Measurements from ENCODE around the gene TOP2A.
A peak's percentile ranks its signal among the peaks of the same experiment; 100 is the strongest.

TOP2A gene

DNA sequence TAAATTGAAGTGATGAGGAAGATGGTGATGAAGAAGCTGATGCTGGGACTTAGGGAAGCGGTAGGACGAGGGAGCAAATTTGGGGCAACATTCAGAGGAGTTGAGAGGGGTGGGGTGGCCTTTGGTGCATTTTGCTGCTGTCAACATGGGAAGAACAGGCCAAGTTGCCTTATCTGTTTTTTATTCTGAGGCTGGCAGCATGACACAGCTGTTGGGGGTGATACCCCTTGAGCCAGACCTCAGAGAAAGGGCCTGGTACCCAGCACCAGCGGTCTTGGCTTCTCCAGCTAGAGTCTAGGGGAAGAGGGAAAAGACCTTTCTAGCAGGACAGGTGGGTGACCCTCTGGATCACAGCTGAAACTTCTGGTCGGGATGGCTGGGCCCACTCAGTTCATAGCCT is 30.1 kb upstream of the TOP2A start:
- no peak for DNase-seq (ENCODE audit: low read depth, low spot score)
- Histone ChIP-seq H3K9me3 (ENCODE audit: low read depth, low read length) (no peaks in the 10 kb centered on the region), H3K27ac (peak overlapping the region; percentile 68; the same call in 1 of the 2 replicates), H3K4me3 (0 out of 2 replicates have a peak overlapping the region, but pooled peaks have one; percentile 12), H3K9ac (ENCODE audit: insufficient read length) (no peak overlapping the region), H3K36me3 (ENCODE audit: insufficient read depth, low read length) (peaks cover under 1% of the 10 kb centered on the region; the same call in 1 of the 2 replicates)
- TF ChIP-seq EZH2 (IDR thresholded peaks at IDR 0.05), result no peak
- TF ChIP-seq POLR2AphosphoS5 (IDR thresholded peaks at IDR 0.05; ENCODE audit: borderline replicate concordance, low read depth, low read length), result no peak
- TF ChIP-seq FOXP2 (optimal IDR thresholded peaks at IDR 0.05; ENCODE audit: control extremely low read depth, extremely low read length, insufficient read depth), result no peak

DNA sequence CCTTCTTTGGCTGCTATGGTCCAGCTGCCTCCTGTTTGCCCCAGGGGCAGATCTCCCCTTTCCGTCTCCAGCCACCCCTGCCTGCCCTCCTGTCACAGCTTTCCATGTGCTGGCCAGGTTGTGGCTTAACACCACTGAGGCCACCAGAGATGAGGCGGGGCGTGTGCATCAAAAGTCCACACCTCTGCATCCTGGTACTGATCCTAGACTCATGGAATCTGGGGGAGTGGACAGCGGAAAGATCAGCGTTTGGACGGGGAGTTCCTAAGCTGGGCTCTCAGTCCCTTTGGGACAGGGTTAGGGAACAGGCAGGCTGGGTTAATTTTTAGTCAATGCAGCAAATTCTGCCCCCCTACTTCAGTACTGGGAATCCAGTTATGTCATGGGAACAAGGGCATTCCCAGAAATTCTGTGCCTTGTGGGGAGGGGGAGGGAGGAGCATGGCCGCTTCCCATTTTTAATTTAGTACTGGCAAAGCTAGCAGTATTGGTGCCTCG is 29.5 kb upstream of the TOP2A start:
- no peaks in the 10 kb centered on the region; the same call in 1 of the 2 replicates for H3K36me3 ChIP-seq (ENCODE audit: insufficient read depth, low read length)
- no peak for DNase-seq (ENCODE audit: low read depth, low spot score)
- H3K9ac ChIP-seq (ENCODE audit: insufficient read length), result no peak overlapping the region
- no peak overlapping the region for H3K27ac ChIP-seq
- TF ChIP-seq POLR2AphosphoS5 (IDR thresholded peaks at IDR 0.05; ENCODE audit: borderline replicate concordance, low read depth, low read length), result no peak
- no peak for TF ChIP-seq FOXP2 (optimal IDR thresholded peaks at IDR 0.05; ENCODE audit: control extremely low read depth, extremely low read length, insufficient read depth)
- no peak for TF ChIP-seq EZH2 (IDR thresholded peaks at IDR 0.05)
- no peaks in the 10 kb centered on the region for H3K9me3 ChIP-seq (ENCODE audit: low read depth, low read length)
- H3K4me3 ChIP-seq, result no peak overlapping the region; the same call in 1 of the 2 replicates

DNA sequence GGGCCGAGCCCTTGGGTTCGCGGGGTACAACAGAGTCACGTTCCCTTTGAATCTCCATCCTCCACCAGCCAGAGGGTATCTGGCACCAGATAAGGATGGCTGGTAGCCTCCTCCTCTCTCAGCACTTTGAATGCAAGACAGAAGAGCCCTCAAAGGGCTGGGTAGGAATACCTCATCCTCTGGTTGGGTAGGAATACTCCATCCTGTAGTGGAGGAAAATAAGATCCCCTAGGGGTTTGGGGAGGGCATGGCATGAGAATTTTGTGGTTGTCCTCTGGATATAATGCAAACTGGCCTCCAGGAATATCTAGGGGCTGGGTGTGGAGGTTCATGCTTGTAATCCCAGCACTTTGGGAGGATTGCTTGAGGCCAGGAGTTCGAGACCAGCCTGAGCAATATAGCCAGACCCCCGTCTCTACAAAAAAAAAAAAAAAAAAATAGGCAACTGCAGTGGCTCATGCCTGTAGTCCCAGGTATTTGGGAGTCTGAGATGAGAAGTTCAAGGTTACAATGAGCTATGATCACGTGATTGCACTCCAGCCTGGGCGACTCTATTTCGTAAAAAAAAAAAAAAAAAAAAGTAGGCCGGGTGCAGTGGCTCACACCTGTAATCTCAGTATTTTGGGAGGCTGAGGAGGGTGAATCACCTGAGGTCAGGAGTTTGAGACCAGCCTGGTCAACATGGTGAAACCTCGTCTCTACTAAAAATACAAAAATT is 28.2 kb upstream of the TOP2A start:
- TF ChIP-seq POLR2AphosphoS5 (IDR thresholded peaks at IDR 0.05; ENCODE audit: borderline replicate concordance, low read depth, low read length) (no peak), EZH2 (IDR thresholded peaks at IDR 0.05) (no peak), FOXP2 (optimal IDR thresholded peaks at IDR 0.05; ENCODE audit: control extremely low read depth, extremely low read length, insufficient read depth) (no peak)
- no peak for DNase-seq (ENCODE audit: low read depth, low spot score)
- H3K9ac ChIP-seq (ENCODE audit: insufficient read length), result peak overlapping the region; percentile 73
- H3K9me3 ChIP-seq (ENCODE audit: low read depth, low read length), result no peaks in the 10 kb centered on the region
- H3K27ac ChIP-seq, result no peak overlapping the region
- peak overlapping the region; percentile 92 for H3K4me3 ChIP-seq
- H3K36me3 ChIP-seq (ENCODE audit: insufficient read depth, low read length), result no peaks in the 10 kb centered on the region

DNA sequence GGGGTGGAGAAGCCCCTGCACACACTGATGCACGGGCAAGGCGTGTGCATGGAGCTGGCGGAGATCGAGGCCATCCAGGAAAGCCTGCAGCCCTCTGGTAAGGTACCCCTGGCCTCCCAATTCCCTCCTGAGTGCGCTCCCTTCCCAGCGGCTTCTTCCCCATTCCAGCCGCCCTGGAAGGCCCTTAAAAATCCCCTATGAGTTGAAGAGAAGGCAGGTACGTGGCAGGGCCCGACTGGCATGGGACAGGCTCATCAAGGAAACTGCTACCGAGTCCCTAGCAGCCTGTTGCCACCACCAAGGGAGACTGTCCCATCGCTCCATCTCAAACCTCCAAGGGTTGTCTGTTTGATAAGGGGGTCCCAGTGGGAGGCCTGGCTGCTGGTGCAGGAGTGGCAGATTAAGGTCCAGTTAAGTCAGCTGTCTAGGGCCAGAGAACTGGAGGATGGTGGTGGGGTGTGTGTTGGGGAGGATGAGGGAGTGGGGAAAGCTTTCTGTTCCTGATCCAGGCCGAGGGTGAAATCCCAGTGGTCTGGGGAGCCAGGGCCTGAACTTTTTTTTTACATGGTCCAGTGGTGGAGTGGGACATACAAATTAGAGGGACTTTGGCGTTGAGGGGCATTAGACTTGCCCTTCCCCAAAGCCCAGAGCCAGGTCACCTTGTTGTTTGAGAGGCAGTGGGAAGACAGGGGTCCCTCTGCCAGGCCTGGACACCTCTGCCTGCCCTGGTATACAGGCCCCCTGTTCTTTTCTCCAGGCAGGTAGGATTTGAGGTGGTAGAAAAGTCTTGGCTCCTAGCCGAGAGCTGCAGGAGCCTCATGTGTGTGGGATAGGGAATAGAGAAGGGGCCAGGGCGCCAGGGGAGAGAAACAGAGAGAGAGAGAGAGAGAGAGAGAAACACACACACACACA is 26.5 kb upstream of the TOP2A start:
- Histone ChIP-seq H3K9me3 (ENCODE audit: low read depth, low read length) (no peaks in the 10 kb centered on the region), H3K4me3 (peak overlapping the region; percentile 92), H3K9ac (ENCODE audit: insufficient read length) (peak overlapping the region; percentile 73), H3K36me3 (ENCODE audit: insufficient read depth, low read length) (no peaks in the 10 kb centered on the region), H3K27ac (peak overlapping the region; percentile 71; the same call in 1 of the 2 replicates)
- TF ChIP-seq EZH2 (IDR thresholded peaks at IDR 0.05) (no peak), POLR2AphosphoS5 (IDR thresholded peaks at IDR 0.05; ENCODE audit: borderline replicate concordance, low read depth, low read length) (0 out of 2 replicates have a peak, but pooled peaks have one; percentile 0)
- no peak for DNase-seq (ENCODE audit: low read depth, low spot score)

DNA sequence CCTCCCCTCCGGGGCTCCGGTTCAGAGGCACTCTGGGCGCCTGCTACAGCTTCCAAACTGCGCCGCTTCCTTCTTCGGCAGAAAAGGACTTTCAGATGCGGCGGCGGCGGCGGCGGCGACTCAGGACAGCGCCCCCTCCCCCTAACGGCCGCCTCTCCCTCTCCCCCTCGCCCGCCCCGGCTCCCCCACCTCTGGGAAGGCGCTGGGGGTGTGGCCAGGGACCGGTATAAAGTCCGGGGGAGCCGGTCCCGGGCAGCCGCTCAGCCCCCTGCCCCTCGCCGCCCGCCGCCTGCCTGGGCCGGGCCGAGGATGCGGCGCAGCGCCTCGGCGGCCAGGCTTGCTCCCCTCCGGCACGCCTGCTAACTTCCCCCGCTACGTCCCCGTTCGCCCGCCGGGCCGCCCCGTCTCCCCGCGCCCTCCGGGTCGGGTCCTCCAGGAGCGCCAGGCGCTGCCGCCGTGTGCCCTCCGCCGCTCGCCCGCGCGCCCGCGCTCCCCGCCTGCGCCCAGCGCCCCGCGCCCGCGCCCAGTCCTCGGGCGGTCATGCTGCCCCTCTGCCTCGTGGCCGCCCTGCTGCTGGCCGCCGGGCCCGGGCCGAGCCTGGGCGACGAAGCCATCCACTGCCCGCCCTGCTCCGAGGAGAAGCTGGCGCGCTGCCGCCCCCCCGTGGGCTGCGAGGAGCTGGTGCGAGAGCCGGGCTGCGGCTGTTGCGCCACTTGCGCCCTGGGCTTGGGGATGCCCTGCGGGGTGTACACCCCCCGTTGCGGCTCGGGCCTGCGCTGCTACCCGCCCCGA is 25.7 kb upstream of the TOP2A start, which contains the start of gene IGFBP4:
Gene IGFBP4 (plus strand): TSS at position 255 of the 792 bp plus-strand sequence. CDS start 286 bp downstream, at position 541.
- Histone ChIP-seq H3K27ac (0 out of 2 replicates have a peak within 1 kb of the TSS, but pooled peaks have one; percentile 19), H3K9ac (ENCODE audit: insufficient read length) (peak within 1 kb of the TSS; percentile 73), H3K9me3 (ENCODE audit: low read depth, low read length) (no peaks in the 10 kb centered on the region), H3K4me3 (peak within 1 kb of the TSS; percentile 92), H3K36me3 (ENCODE audit: insufficient read depth, low read length) (no peaks in the 10 kb centered on the region)
- no peak for TF ChIP-seq FOXP2 (optimal IDR thresholded peaks at IDR 0.05; ENCODE audit: control extremely low read depth, extremely low read length, insufficient read depth)
- TF ChIP-seq POLR2AphosphoS5 (IDR thresholded peaks at IDR 0.05; ENCODE audit: borderline replicate concordance, low read depth, low read length), result 0 out of 2 replicates have a peak, but pooled peaks have one; percentile 2
- no peak for DNase-seq (ENCODE audit: low read depth, low spot score)

DNA sequence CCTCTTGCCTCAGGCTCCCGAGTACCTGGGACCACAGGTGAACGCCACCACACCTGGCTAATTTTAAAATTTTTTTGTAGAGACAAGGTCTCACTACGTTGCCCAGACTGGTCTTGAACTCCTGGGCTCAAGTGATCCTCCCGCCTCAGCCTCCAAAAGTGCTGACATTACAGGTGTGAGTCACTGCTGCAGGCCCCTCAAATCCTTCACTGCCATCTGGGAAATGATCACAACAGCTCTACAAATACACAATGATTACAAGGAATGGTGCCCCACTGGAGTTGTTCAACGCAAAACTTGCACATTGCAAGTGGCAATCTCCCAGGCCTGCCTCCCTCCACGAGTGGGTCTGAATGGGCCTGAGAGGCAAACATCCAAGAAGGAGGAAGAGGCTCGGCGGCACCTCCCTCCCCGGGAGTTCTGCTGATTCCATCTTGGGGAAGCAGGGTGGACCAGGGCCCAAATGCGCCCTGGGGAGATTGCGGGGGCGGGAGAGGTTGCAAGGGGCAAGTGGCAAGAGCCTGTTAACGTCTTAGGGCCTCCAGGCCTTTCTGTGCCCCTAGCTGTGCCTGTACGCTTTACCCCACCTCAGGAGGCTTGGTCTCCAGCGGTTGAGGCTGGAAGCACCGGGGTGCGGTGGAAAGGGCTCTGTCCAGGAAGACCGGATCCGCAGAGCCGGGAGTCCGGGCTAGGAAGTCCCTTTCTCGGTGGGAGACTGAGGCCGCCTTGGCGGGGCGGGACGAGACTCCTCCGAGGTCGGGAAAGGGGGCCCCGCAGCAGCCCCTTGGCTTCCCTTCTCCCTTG is 24.9 kb upstream of the TOP2A start:
- Histone ChIP-seq H3K36me3 (ENCODE audit: insufficient read depth, low read length) (no peaks in the 10 kb centered on the region), H3K4me3 (peak overlapping the region; percentile 92), H3K9me3 (ENCODE audit: low read depth, low read length) (no peaks in the 10 kb centered on the region), H3K9ac (ENCODE audit: insufficient read length) (peak overlapping the region; percentile 65), H3K27ac (0 out of 2 replicates have a peak overlapping the region, but pooled peaks have one; percentile 19)
- TF ChIP-seq FOXP2 (optimal IDR thresholded peaks at IDR 0.05; ENCODE audit: control extremely low read depth, extremely low read length, insufficient read depth), result no peak
- no peak for TF ChIP-seq POLR2AphosphoS5 (IDR thresholded peaks at IDR 0.05; ENCODE audit: borderline replicate concordance, low read depth, low read length)
- TF ChIP-seq EZH2 (IDR thresholded peaks at IDR 0.05), result no peak
- no peak for DNase-seq (ENCODE audit: low read depth, low spot score)

DNA sequence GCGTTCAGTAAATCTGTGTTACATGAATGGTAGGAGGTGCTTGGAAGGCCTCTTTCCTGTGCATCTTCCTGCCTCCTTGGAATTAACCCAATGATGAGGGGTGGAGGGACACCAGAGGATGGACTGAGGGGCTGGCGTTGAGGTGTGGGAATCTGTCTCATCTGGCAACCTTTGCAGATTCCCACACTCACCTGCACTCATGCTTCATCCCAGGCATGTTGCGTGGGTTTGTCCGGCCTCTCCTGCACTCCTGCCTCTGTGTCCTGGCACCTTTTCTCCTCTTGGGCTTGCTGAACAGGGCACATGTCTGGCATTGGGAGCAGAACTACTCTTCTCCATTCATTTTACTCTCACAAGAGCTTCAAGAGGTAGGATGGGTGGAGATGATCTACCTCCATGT is 22.5 kb upstream of the TOP2A start:
- no peak for DNase-seq (ENCODE audit: low read depth, low spot score)
- no peak for TF ChIP-seq POLR2AphosphoS5 (IDR thresholded peaks at IDR 0.05; ENCODE audit: borderline replicate concordance, low read depth, low read length)
- no peak for TF ChIP-seq FOXP2 (optimal IDR thresholded peaks at IDR 0.05; ENCODE audit: control extremely low read depth, extremely low read length, insufficient read depth)
- no peak for TF ChIP-seq EZH2 (IDR thresholded peaks at IDR 0.05)

More for the DNA sequence above, 22.5 kb upstream of the TOP2A start:
- Histone ChIP-seq H3K27ac (no peak overlapping the region), H3K4me3 (no peak overlapping the region), H3K9me3 (ENCODE audit: low read depth, low read length) (no peaks in the 10 kb centered on the region), H3K36me3 (ENCODE audit: insufficient read depth, low read length) (no peaks in the 10 kb centered on the region), H3K9ac (ENCODE audit: insufficient read length) (no peak overlapping the region)
